Ishikawa (cell line): ENCODE measurements around the gene FBXW11.

ENCODE experiments used
- CREB1 ChIP-seq: IDR thresholded peaks from 2 replicates; pipeline ENCODE4 v1.6.1; 2012; ENCODE audit warnings: low read depth
- EGR1 ChIP-seq: IDR thresholded peaks from 2 replicates; pipeline ENCODE4 v1.6.1; 2012
- EP300 ChIP-seq: IDR thresholded peaks from 2 replicates; pipeline ENCODE4 v1.6.1; 2012; ENCODE audit warnings: borderline replicate concordance
- MAX ChIP-seq: IDR thresholded peaks from 2 replicates; pipeline ENCODE4 v1.6.1; 2012
- NFIC ChIP-seq: IDR thresholded peaks from 2 replicates; pipeline ENCODE4 v1.6.1; 2012
- RAD21 ChIP-seq: IDR thresholded peaks from 2 replicates; pipeline ENCODE4 v1.6.1; 2012; ENCODE audit warnings: low read depth
- REST ChIP-seq: IDR thresholded peaks from 2 replicates; pipeline ENCODE4 v1.6.1; 2012; ENCODE audit warnings: low read depth, mild to moderate bottlenecking
- TAF1 ChIP-seq: IDR thresholded peaks from 2 replicates; pipeline ENCODE4 v1.6.1; 2012; ENCODE audit warnings: low read depth, mild to moderate bottlenecking
- TCF12 ChIP-seq: IDR thresholded peaks from 2 replicates; pipeline ENCODE4 v1.6.1; 2012; ENCODE audit warnings: low read depth
- ZBTB7A ChIP-seq: IDR thresholded peaks from 2 replicates; pipeline ENCODE4 v1.6.1; 2012; ENCODE audit warnings: low read depth

GRCh38 chr5:171869956-171870355, 136.5 kb downstream of the FBXW11 start:
- TF ChIP-seq REST (no peak), CREB1 (no peak), ZBTB7A (no peak), EGR1 (no peak), MAX (no peak), RAD21 (no peak), NFIC (no peak), TCF12 (no peak), TAF1 (no peak), EP300 (no peak)
